ENCODE results near the gene EARS2.

DNA sequence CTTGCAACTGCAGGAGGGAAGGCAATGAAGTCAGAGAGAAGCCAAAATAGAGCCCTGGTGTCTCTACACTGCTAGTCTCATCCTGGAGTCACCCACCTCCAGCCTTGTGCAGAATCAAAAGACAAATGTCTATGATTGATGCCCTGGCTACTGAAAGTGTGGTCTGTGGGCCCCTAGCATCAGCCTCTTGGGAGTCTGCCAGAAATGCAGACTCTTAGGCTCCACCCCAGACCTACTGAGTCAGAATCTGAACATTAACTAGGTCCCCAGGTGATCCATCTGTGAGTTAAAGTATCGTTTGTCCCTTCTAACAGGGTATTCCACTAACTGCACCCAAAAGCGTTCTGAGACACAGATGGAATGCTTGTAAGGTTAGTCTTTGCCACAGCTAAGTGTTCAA, 21.2 kb downstream of the EARS2 start:
- no peak for TF ChIP-seq CTCF (conservative IDR thresholded peaks at IDR 0.05; ENCODE audit: low read depth, low read length)
- TF ChIP-seq RCOR1 (IDR thresholded peaks at IDR 0.05; ENCODE audit: insufficient replicate concordance, low read length): no peak
- no peak for TF ChIP-seq SMC3 (IDR thresholded peaks at IDR 0.05; ENCODE audit: low read depth, low read length)
- TF ChIP-seq, protein P1, sequence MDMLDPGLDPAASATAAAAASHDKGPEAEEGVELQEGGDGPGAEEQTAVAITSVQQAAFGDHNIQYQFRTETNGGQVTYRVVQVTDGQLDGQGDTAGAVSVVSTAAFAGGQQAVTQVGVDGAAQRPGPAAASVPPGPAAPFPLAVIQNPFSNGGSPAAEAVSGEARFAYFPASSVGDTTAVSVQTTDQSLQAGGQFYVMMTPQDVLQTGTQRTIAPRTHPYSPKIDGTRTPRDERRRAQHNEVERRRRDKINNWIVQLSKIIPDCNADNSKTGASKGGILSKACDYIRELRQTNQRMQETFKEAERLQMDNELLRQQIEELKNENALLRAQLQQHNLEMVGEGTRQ (IDR thresholded peaks at IDR 0.05; ENCODE audit: low read depth, low read length): no peak
- TF ChIP-seq MAFK (IDR thresholded peaks at IDR 0.05; ENCODE audit: low read depth, low read length): no peak
- TF ChIP-seq, protein P2, sequence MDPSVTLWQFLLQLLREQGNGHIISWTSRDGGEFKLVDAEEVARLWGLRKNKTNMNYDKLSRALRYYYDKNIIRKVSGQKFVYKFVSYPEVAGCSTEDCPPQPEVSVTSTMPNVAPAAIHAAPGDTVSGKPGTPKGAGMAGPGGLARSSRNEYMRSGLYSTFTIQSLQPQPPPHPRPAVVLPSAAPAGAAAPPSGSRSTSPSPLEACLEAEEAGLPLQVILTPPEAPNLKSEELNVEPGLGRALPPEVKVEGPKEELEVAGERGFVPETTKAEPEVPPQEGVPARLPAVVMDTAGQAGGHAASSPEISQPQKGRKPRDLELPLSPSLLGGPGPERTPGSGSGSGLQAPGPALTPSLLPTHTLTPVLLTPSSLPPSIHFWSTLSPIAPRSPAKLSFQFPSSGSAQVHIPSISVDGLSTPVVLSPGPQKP (IDR thresholded peaks at IDR 0.05; ENCODE audit: borderline replicate concordance, low read depth, low read length): no peak
